ENCODE data around the gene TC2N. TPM values are rescaled to one million over a fixed set of nuclear protein-coding genes. Genes with fewer than 3 reads are reported as not detected.

TC2N gene
- total and polyA plus RNA-seq, 2 experiments from 2014 or later = 10.0 to 35.0 TPM

DNA sequence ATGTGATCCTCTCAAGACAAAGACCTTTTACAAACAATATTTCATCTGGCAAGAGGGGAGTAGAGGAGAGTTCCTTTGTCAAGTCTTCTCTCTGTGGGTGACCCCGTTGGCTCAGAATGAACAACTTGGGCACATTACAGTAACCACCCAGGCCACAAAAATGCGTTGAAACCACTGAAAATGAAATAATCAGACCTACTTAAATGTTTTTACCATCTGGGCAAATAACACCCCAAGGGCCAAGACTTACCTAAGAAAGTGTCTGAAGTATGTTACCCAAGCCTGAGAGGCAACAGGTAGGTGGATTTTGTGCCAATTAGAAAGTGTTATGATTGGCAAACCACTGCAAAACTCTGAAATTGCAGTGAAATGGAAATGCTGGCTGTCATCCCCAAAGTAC, 1.3 kb downstream of the TC2N start:
- Histone ChIP-seq H3F3A (replicated peaks; ENCODE audit: low read depth) (no peaks in the 10 kb centered on the region), H4K20me1 (replicated peaks; ENCODE audit: insufficient read depth) (no peaks in the 10 kb centered on the region), H3K4me2 (no peak overlapping the region), H3K4me3 (no peak overlapping the region), H3K27ac (ENCODE audit: low read depth) (no peak overlapping the region), H3K36me3 (ENCODE audit: insufficient read depth) (no peaks in the 10 kb centered on the region), H3K27me3 (ENCODE audit: insufficient read depth) (no peaks in the 10 kb centered on the region), H3K9me2 (ENCODE audit: insufficient read depth) (no peaks in the 10 kb centered on the region), H3K4me1 (ENCODE audit: insufficient read depth) (peaks cover 10% of the 10 kb centered on the region), H2AFZ (peak overlapping the region; percentile 69; the same call in 1 of the 2 replicates), H3K79me2 (replicated peaks; ENCODE audit: insufficient read depth) (no peaks in the 10 kb centered on the region)
- Mint-ChIP-seq H3K4me1 (peaks cover 12% of the 10 kb centered on the region), H3K27ac (no peak overlapping the region), H3K27me3 (ENCODE audit: insufficient read depth, low read depth, poor library complexity) (peaks cover 2% of the 10 kb centered on the region), H3K4me3 (no peak overlapping the region), H3K36me3 (ENCODE audit: low read depth) (no peaks in the 10 kb centered on the region), H3K9me3 (peaks cover 8% of the 10 kb centered on the region; the same call in 2 of the 3 replicates)
- no peak for ATAC-seq
- DNase-seq (ENCODE audit: low spot score) = no peak
- TF ChIP-seq NANOG (IDR thresholded peaks at IDR 0.05; ENCODE audit: borderline replicate concordance) (no peak), JUNB (IDR thresholded peaks at IDR 0.05; ENCODE audit: unreplicated experiment) (no peak), EZH2 (IDR thresholded peaks at IDR 0.05; ENCODE audit: low read depth, unreplicated experiment) (no peak), CREB1 (CRISPR knock-in tag; IDR thresholded peaks at IDR 0.05; ENCODE audit: low read depth) (no peak), POLR2AphosphoS5 (IDR thresholded peaks at IDR 0.05; ENCODE audit: low read depth) (no peak), ZNF114 (CRISPR knock-in tag; IDR thresholded peaks at IDR 0.05) (no peak), EZH2phosphoT487 (IDR thresholded peaks at IDR 0.05; ENCODE audit: unreplicated experiment) (no peak)
- TF ChIP-seq, protein P1, sequence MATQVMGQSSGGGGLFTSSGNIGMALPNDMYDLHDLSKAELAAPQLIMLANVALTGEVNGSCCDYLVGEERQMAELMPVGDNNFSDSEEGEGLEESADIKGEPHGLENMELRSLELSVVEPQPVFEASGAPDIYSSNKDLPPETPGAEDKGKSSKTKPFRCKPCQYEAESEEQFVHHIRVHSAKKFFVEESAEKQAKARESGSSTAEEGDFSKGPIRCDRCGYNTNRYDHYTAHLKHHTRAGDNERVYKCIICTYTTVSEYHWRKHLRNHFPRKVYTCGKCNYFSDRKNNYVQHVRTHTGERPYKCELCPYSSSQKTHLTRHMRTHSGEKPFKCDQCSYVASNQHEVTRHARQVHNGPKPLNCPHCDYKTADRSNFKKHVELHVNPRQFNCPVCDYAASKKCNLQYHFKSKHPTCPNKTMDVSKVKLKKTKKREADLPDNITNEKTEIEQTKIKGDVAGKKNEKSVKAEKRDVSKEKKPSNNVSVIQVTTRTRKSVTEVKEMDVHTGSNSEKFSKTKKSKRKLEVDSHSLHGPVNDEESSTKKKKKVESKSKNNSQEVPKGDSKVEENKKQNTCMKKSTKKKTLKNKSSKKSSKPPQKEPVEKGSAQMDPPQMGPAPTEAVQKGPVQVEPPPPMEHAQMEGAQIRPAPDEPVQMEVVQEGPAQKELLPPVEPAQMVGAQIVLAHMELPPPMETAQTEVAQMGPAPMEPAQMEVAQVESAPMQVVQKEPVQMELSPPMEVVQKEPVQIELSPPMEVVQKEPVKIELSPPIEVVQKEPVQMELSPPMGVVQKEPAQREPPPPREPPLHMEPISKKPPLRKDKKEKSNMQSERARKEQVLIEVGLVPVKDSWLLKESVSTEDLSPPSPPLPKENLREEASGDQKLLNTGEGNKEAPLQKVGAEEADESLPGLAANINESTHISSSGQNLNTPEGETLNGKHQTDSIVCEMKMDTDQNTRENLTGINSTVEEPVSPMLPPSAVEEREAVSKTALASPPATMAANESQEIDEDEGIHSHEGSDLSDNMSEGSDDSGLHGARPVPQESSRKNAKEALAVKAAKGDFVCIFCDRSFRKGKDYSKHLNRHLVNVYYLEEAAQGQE (IDR thresholded peaks at IDR 0.05; ENCODE audit: unreplicated experiment) = no peak
- TF ChIP-seq, protein P2, sequence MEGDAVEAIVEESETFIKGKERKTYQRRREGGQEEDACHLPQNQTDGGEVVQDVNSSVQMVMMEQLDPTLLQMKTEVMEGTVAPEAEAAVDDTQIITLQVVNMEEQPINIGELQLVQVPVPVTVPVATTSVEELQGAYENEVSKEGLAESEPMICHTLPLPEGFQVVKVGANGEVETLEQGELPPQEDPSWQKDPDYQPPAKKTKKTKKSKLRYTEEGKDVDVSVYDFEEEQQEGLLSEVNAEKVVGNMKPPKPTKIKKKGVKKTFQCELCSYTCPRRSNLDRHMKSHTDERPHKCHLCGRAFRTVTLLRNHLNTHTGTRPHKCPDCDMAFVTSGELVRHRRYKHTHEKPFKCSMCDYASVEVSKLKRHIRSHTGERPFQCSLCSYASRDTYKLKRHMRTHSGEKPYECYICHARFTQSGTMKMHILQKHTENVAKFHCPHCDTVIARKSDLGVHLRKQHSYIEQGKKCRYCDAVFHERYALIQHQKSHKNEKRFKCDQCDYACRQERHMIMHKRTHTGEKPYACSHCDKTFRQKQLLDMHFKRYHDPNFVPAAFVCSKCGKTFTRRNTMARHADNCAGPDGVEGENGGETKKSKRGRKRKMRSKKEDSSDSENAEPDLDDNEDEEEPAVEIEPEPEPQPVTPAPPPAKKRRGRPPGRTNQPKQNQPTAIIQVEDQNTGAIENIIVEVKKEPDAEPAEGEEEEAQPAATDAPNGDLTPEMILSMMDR (conservative IDR thresholded peaks at IDR 0.05; ENCODE audit: low read depth in 2 of 2) = no peak
- TF ChIP-seq, protein P3, sequence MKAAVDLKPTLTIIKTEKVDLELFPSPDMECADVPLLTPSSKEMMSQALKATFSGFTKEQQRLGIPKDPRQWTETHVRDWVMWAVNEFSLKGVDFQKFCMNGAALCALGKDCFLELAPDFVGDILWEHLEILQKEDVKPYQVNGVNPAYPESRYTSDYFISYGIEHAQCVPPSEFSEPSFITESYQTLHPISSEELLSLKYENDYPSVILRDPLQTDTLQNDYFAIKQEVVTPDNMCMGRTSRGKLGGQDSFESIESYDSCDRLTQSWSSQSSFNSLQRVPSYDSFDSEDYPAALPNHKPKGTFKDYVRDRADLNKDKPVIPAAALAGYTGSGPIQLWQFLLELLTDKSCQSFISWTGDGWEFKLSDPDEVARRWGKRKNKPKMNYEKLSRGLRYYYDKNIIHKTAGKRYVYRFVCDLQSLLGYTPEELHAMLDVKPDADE (IDR thresholded peaks at IDR 0.05) = no peak
- TF ChIP-seq, protein P4, sequence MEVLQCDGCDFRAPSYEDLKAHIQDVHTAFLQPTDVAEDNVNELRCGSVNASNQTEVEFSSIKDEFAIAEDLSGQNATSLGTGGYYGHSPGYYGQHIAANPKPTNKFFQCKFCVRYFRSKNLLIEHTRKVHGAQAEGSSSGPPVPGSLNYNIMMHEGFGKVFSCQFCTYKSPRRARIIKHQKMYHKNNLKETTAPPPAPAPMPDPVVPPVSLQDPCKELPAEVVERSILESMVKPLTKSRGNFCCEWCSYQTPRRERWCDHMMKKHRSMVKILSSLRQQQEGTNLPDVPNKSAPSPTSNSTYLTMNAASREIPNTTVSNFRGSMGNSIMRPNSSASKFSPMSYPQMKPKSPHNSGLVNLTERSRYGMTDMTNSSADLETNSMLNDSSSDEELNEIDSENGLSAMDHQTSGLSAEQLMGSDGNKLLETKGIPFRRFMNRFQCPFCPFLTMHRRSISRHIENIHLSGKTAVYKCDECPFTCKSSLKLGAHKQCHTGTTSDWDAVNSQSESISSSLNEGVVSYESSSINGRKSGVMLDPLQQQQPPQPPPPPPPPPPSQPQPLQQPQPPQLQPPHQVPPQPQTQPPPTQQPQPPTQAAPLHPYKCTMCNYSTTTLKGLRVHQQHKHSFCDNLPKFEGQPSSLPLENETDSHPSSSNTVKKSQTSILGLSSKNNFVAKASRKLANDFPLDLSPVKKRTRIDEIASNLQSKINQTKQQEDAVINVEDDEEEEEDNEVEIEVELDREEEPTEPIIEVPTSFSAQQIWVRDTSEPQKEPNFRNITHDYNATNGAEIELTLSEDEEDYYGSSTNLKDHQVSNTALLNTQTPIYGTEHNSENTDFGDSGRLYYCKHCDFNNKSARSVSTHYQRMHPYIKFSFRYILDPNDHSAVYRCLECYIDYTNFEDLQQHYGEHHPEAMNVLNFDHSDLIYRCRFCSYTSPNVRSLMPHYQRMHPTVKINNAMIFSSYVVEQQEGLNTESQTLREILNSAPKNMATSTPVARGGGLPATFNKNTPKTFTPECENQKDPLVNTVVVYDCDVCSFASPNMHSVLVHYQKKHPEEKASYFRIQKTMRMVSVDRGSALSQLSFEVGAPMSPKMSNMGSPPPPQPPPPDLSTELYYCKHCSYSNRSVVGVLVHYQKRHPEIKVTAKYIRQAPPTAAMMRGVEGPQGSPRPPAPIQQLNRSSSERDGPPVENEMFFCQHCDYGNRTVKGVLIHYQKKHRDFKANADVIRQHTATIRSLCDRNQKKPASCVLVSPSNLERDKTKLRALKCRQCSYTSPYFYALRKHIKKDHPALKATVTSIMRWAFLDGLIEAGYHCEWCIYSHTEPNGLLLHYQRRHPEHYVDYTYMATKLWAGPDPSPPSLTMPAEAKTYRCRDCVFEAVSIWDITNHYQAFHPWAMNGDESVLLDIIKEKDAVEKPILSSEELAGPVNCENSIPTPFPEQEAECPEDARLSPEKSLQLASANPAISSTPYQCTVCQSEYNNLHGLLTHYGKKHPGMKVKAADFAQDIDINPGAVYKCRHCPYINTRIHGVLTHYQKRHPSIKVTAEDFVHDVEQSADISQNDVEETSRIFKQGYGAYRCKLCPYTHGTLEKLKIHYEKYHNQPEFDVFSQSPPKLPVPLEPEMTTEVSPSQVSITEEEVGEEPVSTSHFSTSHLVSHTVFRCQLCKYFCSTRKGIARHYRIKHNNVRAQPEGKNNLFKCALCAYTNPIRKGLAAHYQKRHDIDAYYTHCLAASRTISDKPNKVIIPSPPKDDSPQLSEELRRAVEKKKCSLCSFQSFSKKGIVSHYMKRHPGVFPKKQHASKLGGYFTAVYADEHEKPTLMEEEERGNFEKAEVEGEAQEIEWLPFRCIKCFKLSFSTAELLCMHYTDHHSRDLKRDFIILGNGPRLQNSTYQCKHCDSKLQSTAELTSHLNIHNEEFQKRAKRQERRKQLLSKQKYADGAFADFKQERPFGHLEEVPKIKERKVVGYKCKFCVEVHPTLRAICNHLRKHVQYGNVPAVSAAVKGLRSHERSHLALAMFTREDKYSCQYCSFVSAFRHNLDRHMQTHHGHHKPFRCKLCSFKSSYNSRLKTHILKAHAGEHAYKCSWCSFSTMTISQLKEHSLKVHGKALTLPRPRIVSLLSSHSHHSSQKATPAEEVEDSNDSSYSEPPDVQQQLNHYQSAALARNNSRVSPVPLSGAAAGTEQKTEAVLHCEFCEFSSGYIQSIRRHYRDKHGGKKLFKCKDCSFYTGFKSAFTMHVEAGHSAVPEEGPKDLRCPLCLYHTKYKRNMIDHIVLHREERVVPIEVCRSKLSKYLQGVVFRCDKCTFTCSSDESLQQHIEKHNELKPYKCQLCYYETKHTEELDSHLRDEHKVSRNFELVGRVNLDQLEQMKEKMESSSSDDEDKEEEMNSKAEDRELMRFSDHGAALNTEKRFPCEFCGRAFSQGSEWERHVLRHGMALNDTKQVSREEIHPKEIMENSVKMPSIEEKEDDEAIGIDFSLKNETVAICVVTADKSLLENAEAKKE (CRISPR knock-in tag; IDR thresholded peaks at IDR 0.05) = no peak

All from GM23338 (cell line).